Epidermal melanocyte (primary cell): ENCODE data around the gene SYNRG.

Experiments
- DNase-seq: peaks from one replicate; pipeline ENCODE4 v3.0.0; 2011; ENCODE audit warnings: low spot score; ENCODE audit not compliant: insufficient read length

SYNRG gene

DNA sequence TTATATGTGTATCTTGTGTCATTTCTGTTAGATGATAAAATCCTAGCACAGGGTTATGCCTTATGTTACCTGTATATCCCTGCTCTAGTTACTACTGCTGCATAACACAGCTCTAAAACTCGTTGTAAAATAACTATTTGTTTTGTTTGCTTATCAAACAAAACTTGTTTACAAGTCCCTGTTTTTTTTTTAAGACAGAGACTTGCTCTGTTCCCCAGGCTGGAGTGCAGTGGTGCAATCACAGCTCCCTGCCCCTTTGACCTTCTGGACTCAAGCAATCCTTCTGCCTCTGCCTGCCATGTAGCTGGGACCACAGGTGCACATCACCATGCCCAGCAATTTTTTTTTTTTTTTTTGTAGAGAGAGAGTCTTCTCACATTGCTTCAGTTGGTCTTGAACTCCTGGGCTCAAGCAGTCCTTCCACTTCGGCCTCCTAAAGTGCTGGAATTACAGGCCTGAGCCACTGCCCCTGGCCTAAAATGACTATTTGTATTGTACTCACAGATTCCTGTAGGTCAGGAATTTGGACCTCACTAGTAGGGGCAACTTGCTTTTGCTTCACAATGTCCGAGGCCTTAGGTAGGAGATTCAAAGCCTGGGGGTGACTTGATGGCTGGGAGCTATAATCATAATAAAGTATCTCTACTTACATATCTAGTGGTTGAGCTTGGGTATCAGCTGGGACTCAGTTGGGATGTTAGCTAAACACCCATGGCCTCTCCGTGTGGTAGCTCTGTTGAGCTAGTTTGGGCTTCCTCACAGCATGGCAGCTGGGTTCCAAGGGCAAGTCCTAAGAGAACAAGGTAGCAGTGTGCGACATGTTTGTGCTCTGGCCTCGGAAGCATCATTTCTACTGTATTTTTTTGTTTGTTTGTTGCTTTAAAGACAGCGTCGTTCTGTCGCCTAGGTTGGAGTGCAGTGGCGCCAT lies 106.9 kb downstream of the SYNRG start:
- no peak for DNase-seq

- DNase-seq = no peak
These were observed 108.8 kb downstream of the SYNRG start for GRCh38 chr17:37500378-37500777.

GRCh38 chr17:37494971-37495370 lies 114.2 kb downstream of the SYNRG start:
- DNase-seq = no peak

- no peak for DNase-seq
These were observed 114.8 kb downstream of the SYNRG start for GRCh38 chr17:37494401-37494831.

DNA sequence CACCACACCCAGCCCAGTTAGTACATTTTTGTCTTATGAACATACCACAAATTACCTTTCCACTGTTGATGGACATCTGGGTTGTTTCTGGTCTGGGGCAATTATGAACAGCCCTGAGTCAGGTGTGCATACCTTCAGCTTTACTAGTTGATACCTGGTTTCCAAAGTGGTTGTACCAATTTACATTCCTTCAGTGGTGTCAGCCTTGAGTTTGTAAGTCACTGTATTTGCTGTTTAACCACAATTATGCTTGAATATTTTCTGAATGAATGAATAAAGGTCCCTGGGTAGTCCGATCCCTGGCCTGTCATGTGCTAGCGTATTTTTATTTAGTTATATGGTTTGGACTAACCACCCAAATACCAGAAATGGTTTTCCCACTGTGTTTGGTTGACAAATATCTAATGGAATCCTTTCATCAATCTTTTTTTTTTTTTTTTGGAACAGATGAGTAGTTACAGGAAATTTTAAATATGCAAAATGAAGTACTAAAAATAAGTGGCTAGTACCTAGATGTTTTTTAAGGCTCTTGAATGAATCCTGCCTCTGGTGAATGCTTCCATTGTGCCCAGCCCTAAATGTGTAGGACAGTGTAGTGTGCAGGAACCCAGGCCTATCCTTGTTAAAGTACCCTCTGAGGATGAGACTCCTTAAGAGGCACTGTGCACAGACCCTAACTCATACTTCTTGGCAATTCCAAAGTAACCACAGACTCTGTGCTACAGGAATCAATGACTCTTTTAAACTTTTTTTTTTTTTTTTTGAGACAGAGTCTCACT lies 115.8 kb downstream of the SYNRG start:
- peak; percentile 42 for DNase-seq

GRCh38 chr17:37492167-37492566 lies 117.1 kb downstream of the SYNRG start:
- no peak for DNase-seq

DNA sequence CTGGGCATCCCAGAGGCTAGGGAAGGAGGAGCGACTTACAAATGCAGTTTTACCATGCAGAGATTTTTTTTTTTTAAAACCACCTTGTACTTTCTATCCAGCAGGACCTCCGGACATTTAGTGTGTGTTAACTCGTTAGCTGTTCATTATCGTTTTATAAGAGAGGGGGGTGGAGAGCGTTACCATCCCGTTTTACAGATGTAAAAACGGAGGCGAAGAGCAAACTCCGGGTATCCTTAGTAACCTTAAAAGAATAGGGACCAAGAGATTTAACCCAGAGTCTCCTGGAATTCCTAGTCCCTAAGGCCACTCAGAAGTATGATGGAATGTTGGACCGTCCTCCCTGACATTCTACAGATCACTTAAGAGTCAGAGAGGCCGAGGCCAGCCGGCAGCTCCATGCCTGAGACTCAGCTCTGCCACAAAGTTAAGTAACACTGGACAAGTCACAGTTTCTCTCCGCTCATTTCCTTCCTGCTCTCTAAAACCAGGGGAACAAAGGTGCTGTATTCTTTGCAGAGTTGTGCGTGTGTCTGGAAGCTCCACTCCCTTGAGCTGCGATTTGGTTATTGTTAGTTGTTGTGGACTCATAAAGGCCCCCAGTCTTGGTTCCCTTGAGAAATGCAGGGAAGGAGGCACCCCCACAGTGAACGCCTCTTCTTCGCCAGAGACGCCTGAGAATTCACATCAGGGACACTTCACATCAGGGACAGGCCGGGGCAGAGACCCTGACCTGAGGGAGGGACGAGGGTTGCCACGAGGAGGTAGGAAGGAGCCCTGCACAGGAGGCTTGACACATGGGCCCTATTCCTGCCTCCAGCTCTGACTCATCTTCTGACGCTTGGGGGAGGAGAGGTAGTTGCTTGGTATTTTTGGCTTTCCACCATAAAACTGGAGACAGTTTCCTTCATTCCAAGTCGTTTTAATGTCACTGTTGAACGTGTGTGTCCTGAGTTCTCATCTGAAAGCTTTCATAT lies 118.3 kb downstream of the SYNRG start:
- DNase-seq = peak; percentile 42

DNA sequence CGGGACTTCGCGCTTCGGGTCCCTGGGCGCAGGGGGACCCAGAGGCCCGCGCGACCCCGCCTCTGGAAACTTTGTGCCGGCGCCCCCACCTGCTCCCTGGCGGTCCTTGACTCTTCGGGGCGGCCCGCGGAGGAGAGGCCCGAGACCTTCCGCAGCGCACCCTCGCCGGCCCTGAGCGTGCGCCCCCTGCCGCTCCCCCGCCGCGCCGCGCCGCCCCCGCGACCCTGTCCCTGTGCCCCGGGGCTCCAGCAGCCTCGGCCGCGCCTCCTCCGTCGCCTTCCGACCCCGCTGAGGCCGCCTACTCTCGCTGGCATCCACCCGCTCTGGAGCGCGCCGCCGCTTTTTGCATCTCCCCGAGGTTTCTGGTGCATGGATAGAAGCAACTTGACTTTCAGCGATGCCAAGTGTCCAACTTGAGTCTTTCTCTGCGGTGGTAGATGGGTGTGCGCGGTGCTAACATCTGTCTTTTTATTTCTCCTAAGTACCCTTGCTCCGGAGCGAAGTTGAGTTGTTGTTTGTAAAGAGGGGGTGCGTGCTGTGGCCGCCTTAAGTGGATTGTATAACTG lies 119.1 kb downstream of the SYNRG start:
- DNase-seq = no peak

- peak; percentile 74 for DNase-seq
These were observed 119.8 kb downstream of the SYNRG start, which contains the start of gene DUSP14 for GRCh38 chr17:37489197-37490001. TSS of gene DUSP14 (plus strand) at chr17:37489891. CDS start at chr17:37512273, 22,382 bp downstream.

DNA sequence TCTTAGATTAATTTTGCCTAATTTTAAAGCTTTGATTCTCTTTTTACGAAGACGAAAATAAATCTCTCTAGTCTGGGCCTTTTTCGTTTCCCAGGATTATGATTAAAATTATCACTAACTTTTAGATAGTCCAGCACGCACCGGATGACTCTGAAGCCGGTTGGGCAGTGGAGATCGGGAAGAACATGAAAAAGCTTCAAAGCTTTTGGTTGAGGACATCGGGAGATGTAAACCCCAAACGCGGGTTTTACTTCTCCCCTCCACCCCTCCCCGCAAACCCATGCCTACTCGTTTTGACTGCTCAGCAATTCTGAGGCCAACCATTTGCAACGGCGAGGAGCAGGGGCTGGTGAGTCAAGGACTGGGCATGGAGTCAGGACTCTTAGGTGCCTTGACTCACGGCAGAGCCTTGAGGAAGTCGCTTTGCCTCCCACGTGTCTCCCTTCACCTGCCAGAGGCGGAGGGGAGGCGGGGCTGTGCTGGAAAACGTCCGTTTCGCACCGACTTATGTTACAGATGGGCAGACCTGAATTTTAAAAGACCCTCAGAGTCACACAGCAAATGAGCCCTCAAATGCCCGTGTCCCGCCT lies 120.5 kb downstream of the SYNRG start:
- no peak for DNase-seq

DNA sequence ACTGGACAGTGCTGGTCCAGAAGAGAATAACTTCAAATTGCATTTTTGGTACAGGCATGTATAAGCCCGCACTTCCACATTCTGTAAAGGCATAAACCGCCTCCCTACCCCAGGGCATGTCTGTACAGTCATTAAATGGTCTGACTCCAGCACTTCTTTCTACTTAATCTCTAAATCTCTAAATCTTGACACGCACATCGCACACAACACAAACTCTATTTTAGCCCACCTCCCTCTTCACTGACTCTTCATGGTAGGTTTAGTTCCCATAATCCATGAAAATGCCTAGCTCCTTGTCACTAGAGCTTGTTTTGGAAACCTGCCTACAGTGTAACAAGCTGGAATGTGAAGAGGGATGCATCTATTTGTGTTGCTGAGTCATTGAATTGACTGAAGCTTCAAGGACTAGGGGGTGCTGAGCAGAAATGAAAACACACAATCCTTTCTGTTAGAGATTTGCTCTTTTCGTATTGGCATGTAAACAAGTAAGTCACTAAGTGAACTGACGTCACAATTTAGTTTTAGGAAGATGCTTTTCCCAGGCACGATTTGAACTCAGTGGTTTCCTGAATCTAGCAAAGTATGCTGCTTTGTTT lies 121.1 kb downstream of the SYNRG start:
- DNase-seq = peak; percentile 73

DNA sequence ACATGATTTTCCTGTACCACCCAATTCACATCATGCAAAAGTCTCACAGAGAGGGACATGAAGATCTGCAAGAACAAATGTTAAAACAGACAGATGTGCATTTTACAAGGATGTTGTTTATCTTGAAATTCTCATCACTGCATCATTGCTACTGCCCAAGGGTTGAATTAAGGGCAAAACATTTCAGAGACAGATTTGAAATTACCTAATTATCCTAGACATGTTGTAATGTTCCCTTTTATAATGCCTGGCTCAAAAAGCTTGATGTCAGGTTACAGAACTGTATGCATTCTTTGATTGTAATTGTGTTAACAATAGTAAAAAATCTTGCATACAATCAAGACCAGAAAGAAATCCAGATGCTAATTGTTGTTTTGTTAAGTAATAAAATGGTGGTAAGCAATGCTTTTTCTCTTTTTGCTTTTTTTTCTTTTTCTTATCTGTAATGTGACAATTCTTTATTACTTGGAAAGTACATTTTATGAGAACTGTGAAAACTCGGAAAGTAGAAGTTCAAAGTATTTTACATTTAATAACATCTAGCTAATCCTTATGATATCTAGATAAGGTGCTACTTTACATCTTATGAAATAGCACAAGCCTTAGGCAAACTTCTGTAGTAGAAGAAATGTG lies 123.2 kb downstream of the SYNRG start:
- no peak for DNase-seq

DNA sequence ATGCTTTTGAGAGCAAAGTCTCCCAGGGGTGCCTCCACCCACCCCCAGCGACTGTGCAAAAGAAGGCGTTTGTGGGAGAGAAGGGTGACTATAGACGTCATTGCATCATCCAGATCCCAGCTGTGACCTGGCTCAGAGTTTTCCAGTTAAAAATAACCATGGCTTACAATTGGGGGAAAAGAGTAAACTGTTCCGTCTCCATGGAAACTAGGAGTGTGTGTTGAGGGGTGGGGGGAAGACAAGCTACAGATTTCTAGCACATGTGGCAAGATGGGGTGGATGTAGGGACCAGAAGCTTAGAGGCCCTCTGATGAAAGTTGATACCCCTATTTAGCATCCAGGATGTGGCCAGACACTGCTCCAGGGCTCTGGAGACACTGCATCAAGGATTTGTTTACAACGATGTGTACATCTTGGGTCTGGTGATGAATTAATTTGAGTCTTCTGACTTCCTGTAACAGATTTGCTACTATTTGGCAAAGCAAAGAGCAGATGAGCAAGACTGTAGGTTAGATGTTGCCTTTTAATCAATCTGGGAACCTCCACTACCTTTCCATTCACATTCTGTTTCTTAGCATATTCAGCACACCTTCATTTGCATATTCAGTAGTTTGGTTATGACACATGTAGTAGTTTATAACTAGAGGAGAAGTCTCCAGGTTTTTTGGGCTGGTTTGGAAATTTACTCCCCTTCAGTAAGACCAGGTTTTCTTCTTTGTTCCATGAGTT lies 125.7 kb downstream of the SYNRG start:
- peak; percentile 59 for DNase-seq

DNA sequence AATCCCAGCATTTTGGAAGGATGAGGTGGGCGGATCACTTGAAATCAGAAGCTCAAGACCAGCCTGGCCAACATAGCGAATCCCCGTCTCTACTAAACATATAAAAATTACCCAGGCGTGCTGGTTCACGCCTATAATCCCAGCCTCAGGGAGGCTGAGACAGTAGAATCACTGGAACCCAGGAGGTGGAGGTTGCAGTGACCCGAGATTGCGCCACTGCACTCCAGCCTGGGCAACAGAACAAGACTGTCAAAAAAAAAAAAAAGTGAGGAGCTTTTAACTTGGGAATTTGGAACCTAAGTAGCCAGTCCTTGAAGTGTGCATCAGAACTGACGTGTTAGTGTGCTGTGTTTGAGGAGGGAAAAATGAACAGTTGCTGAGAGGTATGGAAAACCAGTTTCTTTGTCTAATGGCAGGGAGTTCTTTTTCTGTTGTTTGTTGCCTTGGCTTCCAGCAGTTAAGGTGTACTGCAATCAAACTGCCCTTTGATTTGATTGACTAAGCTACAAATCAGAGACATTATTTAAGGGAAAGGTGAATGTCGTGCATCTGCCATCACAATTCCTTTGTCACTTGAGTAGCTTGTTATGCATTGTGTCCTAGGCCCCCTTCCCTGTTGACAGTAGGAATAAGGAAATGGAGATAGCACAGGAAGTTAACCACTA lies 128.1 kb downstream of the SYNRG start:
- DNase-seq = no peak

DNA sequence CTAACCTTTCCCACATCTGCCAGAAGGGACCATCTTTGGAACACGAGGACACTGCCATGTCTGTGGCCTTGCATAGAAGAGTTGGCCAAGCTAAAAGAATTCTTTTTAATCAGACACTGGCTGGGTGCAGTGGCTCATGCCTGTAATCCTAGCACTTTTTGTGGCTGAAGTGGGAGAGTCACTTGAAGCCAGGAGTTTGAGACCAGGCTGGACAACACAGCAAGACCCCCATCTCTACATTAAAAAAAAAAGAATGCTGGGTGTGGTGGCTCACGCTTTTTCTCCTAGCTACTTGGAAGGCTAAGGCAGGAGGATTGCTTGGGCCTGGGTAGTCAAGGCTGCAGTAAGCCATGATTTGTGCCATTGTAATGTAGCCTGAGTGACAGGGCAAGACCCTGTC lies 128.8 kb downstream of the SYNRG start:
- no peak for DNase-seq

GRCh38 chr17:37479025-37479424 lies 130.2 kb downstream of the SYNRG start:
- no peak for DNase-seq

DNA sequence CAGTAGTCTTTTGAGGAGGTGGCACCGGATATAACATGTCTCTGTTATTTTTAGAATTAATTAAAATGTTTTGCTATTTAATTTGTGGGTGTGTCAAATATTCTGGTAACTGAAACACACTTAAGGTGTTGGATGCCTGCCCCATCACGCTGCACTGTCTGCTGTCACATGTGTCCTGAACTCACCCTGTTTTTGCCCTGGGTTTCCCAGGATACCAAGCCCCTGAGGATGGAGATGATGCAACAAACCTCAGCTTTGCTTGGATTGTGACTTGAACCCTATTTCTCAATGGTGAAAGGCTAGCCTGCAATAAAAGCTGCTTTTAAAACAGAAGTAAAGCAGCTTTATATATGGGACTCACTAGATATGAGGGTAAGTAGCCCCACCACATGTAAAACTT lies 131.0 kb downstream of the SYNRG start:
- no peak for DNase-seq
